Natural killer cell (primary cell): ENCODE measurements around the gene OSBPL9. TPM values are rescaled to one million over a fixed set of nuclear protein-coding genes. Genes with fewer than 3 reads are reported as not detected.
"Not testable (repeated sequence)": the region's sequence is repeated elsewhere in the genome, so short reads cannot be mapped to it uniquely, and the experiment has no call there.

ENCODE experiments used
- ATAC-seq, 3 donors: fragments of 150-1000 bp in 2 of 3; fragments of 200-7000 bp in 1 of 3; cut with Tn5 transposase; 1 replicate in 1 of 3; 2 replicates in 2 of 3; pipeline ENCODE4 v1.10.0; 2021; ENCODE audit warnings: mild to moderate bottlenecking in 2 of 3, moderate library complexity in 2 of 3
- DNase-seq, 2 donors: peaks; one replicate each; pipeline versions ENCODE4 v3.0.0 to v3.0.0-alpha.2; 2013 to 2021; ENCODE audit warnings: mixed read lengths in 1 of 2
- H3K27ac ChIP-seq: one replicate; pipeline ENCODE4 v1.5.1; 2013; ENCODE audit warnings: mild to moderate bottlenecking, low read length
- H3K27me3 ChIP-seq: one replicate; pipeline ENCODE4 v1.6.1; 2013; ENCODE audit warnings: low read length; ENCODE audit not compliant: control insufficient read depth, insufficient read depth
- H3K36me3 ChIP-seq: one replicate; pipeline ENCODE4 v1.6.1; 2013; ENCODE audit warnings: low read length; ENCODE audit not compliant: control insufficient read depth, insufficient read depth
- H3K4me1 ChIP-seq: one replicate; pipeline ENCODE4 v1.6.1; 2013; ENCODE audit warnings: low read length; ENCODE audit not compliant: control insufficient read depth, insufficient read depth
- H3K4me3 ChIP-seq: one replicate; pipeline ENCODE4 v1.5.1; 2013; ENCODE audit warnings: low read length
- H3K9me3 ChIP-seq: one replicate; pipeline ENCODE4 v1.6.1; 2013; ENCODE audit warnings: low read length; ENCODE audit not compliant: control insufficient read depth, insufficient read depth
- H3K27ac Mint-ChIP-seq, 2 donors: one replicate each; pipeline ENCODE4 v1.8.0; 2022; ENCODE audit warnings: mild to moderate bottlenecking in 2 of 2, mixed read lengths in 2 of 2, moderate library complexity in 1 of 2
- H3K27me3 Mint-ChIP-seq, 2 donors: one replicate each; pipeline ENCODE4 v1.8.0; 2022; ENCODE audit warnings: low read depth in 2 of 2, mixed read lengths in 2 of 2
- H3K36me3 Mint-ChIP-seq: one replicate; pipeline ENCODE4 v1.8.0; 2022; ENCODE audit warnings: mixed read lengths
- H3K4me1 Mint-ChIP-seq, 2 donors: one replicate each; pipeline ENCODE4 v1.8.0; 2022; ENCODE audit warnings: mixed read lengths in 2 of 2
- H3K4me3 Mint-ChIP-seq: one replicate; pipeline ENCODE4 v1.8.0; 2022; ENCODE audit warnings: mild to moderate bottlenecking, moderate library complexity, mixed read lengths
- H3K9me3 Mint-ChIP-seq, 2 donors: one replicate each; pipeline ENCODE4 v1.8.0; 2022; ENCODE audit warnings: mixed read lengths in 2 of 2
- WGBS: methylation state at CpG from one replicate; pipeline ENCODE4 v1.1.7; 2013; ENCODE audit warnings: missing lambda C conversion rate; ENCODE audit not compliant: insufficient coverage; 5-methylcytosine and 5-hydroxymethylcytosine counted together
- intact Hi-C: fragments of 100-400 bp; cut with micrococcal nuclease; formaldehyde crosslinking; loops from one replicate; pipeline ENCODE4 v1.14.2; 2022
- total RNA-seq, 4 donors: library from RNA; stranded (reverse); fragments of 120-200 nt in 1 of 4; gene quantifications; one replicate each; pipeline versions ENCODE4 v1.2.3 to v1.2.4, GENCODE V29; 2013 to 2022
- TF ChIP-seq, protein P1 (sequence below): fragments of 200-600 bp; IDR thresholded peaks from one replicate; pipeline ENCODE4 v1.8.0; 2022; ENCODE audit warnings: antibody characterized with exemption

The OSBPL9 gene
- total RNA-seq, 3 donors from 2014 or later (not counting 1 experiment from before 2014, with no cell fraction given), result 53.0 to 72.6 (median 62.0) TPM

DNA sequence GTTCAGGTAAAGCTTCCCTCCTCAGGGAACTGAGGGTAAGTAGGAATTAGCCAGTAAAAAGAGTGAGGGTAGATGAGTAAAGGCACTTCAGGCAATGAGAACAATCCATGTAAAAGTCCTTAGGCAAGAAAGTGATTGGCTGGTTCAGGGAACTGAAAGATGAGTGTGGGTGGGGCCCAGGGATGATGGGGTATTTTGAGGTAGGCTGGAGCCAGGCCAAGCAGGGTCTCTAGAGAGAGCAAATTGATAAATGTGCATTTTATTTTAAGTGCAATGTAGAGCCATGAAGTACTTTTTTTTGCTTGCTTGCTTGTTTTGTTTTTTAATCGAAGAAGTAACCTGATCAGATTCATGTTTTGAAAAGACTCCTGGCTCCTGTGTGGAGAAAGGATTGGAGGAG is 26.5 kb downstream of the OSBPL9 start:
- intact Hi-C loops, result no loop called here
- TF ChIP-seq, protein P1, sequence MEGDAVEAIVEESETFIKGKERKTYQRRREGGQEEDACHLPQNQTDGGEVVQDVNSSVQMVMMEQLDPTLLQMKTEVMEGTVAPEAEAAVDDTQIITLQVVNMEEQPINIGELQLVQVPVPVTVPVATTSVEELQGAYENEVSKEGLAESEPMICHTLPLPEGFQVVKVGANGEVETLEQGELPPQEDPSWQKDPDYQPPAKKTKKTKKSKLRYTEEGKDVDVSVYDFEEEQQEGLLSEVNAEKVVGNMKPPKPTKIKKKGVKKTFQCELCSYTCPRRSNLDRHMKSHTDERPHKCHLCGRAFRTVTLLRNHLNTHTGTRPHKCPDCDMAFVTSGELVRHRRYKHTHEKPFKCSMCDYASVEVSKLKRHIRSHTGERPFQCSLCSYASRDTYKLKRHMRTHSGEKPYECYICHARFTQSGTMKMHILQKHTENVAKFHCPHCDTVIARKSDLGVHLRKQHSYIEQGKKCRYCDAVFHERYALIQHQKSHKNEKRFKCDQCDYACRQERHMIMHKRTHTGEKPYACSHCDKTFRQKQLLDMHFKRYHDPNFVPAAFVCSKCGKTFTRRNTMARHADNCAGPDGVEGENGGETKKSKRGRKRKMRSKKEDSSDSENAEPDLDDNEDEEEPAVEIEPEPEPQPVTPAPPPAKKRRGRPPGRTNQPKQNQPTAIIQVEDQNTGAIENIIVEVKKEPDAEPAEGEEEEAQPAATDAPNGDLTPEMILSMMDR, result no peak
- 97% methylated on average over 1 of the region's 1 CpG for WGBS
- no peaks in the 10 kb centered on the region for H3K9me3 Mint-ChIP-seq
- no peaks in the 10 kb centered on the region for H3K36me3 Mint-ChIP-seq
- H3K27ac Mint-ChIP-seq, result no peak overlapping the region
- no peak for ATAC-seq
- peaks cover 23 to 32% of the 10 kb centered on the region in 2 donors for H3K4me1 Mint-ChIP-seq
- Histone ChIP-seq H3K27me3 (no peaks in the 10 kb centered on the region), H3K4me3 (no peak overlapping the region), H3K9me3 (peaks cover 4% of the 10 kb centered on the region), H3K4me1 (no peaks in the 10 kb centered on the region), H3K36me3 (no peaks in the 10 kb centered on the region), H3K27ac (no peak overlapping the region)
- H3K4me3 Mint-ChIP-seq, result no peak overlapping the region
- no peaks in the 10 kb centered on the region for H3K27me3 Mint-ChIP-seq
- DNase-seq, result no peak

- intact Hi-C loops, result no loop called here
- Histone ChIP-seq H3K27me3 (no peaks in the 10 kb centered on the region), H3K27ac (no peak overlapping the region), H3K36me3 (no peaks in the 10 kb centered on the region), H3K4me3 (no peak overlapping the region), H3K4me1 (no peaks in the 10 kb centered on the region), H3K9me3 (peaks cover 4% of the 10 kb centered on the region)
- peaks cover 24 to 32% of the 10 kb centered on the region in 2 donors for H3K4me1 Mint-ChIP-seq
- 95% methylated on average over 5 of the region's 5 CpGs for WGBS
- H3K36me3 Mint-ChIP-seq, result no peaks in the 10 kb centered on the region
- TF ChIP-seq, protein P1, result no peak
- no peak for DNase-seq
- no peak overlapping the region for H3K27ac Mint-ChIP-seq
- no peaks in the 10 kb centered on the region for H3K9me3 Mint-ChIP-seq
- no peak overlapping the region for H3K4me3 Mint-ChIP-seq
- H3K27me3 Mint-ChIP-seq, result no peaks in the 10 kb centered on the region
- ATAC-seq, result no peak
These were observed 27.1 kb downstream of the OSBPL9 start for GRCh38 chr1:51644020-51644419.

- no peak overlapping the region for H3K4me3 Mint-ChIP-seq
- TF ChIP-seq, protein P1, result no peak
- H3K36me3 Mint-ChIP-seq, result no peaks in the 10 kb centered on the region
- WGBS, result 96% methylated on average over 10 of the region's 10 CpGs
- intact Hi-C loops, result no loop called here
- no peaks in the 10 kb centered on the region for H3K27me3 ChIP-seq
- no peak for DNase-seq
- peaks cover 24 to 37% of the 10 kb centered on the region in 2 donors for H3K4me1 Mint-ChIP-seq
- no peaks in the 10 kb centered on the region for H3K36me3 ChIP-seq
- H3K27ac ChIP-seq, result no peak overlapping the region
- no peaks in the 10 kb centered on the region for H3K4me1 ChIP-seq
- no peaks in the 10 kb centered on the region for H3K9me3 Mint-ChIP-seq
- no peak overlapping the region for H3K27ac Mint-ChIP-seq
- H3K4me3 ChIP-seq, result no peak overlapping the region
- H3K9me3 ChIP-seq, result peaks cover 4% of the 10 kb centered on the region
- H3K27me3 Mint-ChIP-seq, result no peaks in the 10 kb centered on the region
- no peak for ATAC-seq
These were observed 27.8 kb downstream of the OSBPL9 start for GRCh38 chr1:51644533-51645197.

DNA sequence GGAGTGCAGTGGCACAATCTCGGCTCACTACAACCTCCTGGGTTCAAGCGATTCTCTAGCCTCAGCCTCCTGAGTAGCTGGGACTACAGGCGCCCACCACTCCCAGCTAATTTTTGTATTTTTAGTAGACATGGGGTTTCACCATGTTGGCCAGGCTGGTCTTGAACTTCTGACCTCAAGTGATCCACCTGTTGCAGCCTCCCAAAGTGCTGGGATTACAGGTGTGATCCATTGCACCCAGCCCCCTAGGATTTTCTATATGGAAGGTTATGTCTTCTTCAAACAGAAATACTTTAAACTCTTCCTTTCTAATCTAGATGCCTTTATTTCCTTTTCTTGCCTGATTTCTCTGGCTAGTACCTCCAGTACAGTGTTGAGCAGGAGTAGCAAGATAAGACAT is 29.7 kb downstream of the OSBPL9 start:
- H3K36me3 ChIP-seq, H3K27me3 ChIP-seq, H3K27me3 Mint-ChIP-seq, H3K4me1 ChIP-seq, H3K27ac Mint-ChIP-seq, intact Hi-C loops, H3K36me3 Mint-ChIP-seq, H3K27ac ChIP-seq, ATAC-seq, H3K9me3 ChIP-seq, DNase-seq, H3K4me3 Mint-ChIP-seq, H3K9me3 Mint-ChIP-seq, H3K4me3 ChIP-seq: not testable (repeated sequence)
- H3K4me1 Mint-ChIP-seq, result peaks cover 30 to 41% of the 10 kb centered on the region in 2 donors
- 97% methylated on average over 3 of the region's 3 CpGs for WGBS
